ENCODE results near the gene IL15RA. TPM values are rescaled to one million over a fixed set of nuclear protein-coding genes. Genes with fewer than 3 reads are reported as not detected.

Gene IL15RA
- total RNA-seq, 1 experiment from 2014 or later = 15.3 TPM

GRCh38 chr10:5983774-5984173 lies 6.4 kb upstream of the IL15RA start:
- DNase-seq = no peak
- Histone ChIP-seq H3K36me3 (no peaks in the 10 kb centered on the region), H3K9me3 (no peaks in the 10 kb centered on the region), H3K27me3 (no peaks in the 10 kb centered on the region), H3K4me3 (no peak overlapping the region)

GRCh38 chr10:5981529-5981928 lies 4.2 kb upstream of the IL15RA start:
- H3K9me3 ChIP-seq = no peaks in the 10 kb centered on the region
- H3K4me3 ChIP-seq = no peak overlapping the region
- no peaks in the 10 kb centered on the region for H3K27me3 ChIP-seq
- DNase-seq = no peak
- H3K36me3 ChIP-seq = no peaks in the 10 kb centered on the region

- Histone ChIP-seq H3K4me3 (peak overlapping the region; percentile 96), H3K27me3 (no peaks in the 10 kb centered on the region), H3K36me3 (no peaks in the 10 kb centered on the region), H3K9me3 (no peaks in the 10 kb centered on the region)
- DNase-seq = no peak
Observed at GRCh38 chr10:5978230-5978489, 817 bp upstream of the IL15RA start.

GRCh38 chr10:5976512-5977470 lies 552 bp downstream of the IL15RA start:
- Histone ChIP-seq H3K9me3 (no peaks in the 10 kb centered on the region), H3K4me3 (peak overlapping the region; percentile 96), H3K27me3 (no peaks in the 10 kb centered on the region), H3K36me3 (no peaks in the 10 kb centered on the region)
- DNase-seq = peak; percentile 56

- no peaks in the 10 kb centered on the region for H3K36me3 ChIP-seq
- H3K27me3 ChIP-seq = no peaks in the 10 kb centered on the region
- H3K4me3 ChIP-seq = peak overlapping the region; percentile 96
- DNase-seq = peak; percentile 19
- H3K9me3 ChIP-seq = no peaks in the 10 kb centered on the region
Observed at GRCh38 chr10:5975641-5976473, 1.5 kb downstream of the IL15RA start.

DNA sequence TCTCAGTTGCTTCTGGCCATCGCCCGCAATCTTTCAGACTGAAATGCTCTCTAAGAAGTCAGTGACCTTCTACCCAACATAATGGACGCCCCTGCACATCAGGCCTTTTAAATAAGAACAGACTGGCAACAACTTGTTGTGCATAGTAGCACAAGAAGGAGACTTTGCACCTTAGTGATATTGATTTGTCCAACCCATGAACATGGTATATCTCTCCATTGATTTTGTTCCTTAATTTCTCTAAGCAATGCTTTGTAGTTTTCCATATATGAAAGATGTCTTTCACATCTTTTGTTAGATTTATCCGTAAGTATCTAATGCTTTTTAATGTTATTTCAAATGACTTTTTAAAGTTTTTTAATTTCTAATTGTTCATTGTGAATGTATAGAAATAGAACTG lies 4.3 kb downstream of the IL15RA start:
- Histone ChIP-seq H3K27me3 (no peaks in the 10 kb centered on the region), H3K4me3 (no peak overlapping the region), H3K9me3 (no peaks in the 10 kb centered on the region), H3K36me3 (no peaks in the 10 kb centered on the region)
- DNase-seq = no peak

DNA sequence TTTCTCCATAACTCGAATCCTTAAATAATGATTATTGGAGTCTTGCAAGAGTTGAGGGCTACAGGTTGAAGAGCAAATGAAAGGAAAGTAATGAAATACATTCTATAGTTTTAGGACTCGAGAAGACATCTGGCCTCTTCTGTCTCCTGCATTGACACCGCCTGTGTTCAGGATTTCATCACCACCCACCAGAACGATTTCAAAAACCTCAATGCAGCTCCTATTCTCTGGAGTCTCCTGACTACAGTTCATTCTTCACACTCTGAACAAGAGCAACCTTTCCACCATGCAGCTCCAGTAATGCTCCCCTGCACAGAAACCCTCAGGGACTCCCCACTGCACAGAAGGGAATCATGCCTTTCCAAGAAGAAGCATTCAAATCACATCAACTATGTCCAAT lies 5.5 kb downstream of the IL15RA start:
- Histone ChIP-seq H3K27me3 (no peaks in the 10 kb centered on the region), H3K9me3 (no peaks in the 10 kb centered on the region), H3K36me3 (no peaks in the 10 kb centered on the region), H3K4me3 (no peak overlapping the region)
- DNase-seq = no peak

DNA sequence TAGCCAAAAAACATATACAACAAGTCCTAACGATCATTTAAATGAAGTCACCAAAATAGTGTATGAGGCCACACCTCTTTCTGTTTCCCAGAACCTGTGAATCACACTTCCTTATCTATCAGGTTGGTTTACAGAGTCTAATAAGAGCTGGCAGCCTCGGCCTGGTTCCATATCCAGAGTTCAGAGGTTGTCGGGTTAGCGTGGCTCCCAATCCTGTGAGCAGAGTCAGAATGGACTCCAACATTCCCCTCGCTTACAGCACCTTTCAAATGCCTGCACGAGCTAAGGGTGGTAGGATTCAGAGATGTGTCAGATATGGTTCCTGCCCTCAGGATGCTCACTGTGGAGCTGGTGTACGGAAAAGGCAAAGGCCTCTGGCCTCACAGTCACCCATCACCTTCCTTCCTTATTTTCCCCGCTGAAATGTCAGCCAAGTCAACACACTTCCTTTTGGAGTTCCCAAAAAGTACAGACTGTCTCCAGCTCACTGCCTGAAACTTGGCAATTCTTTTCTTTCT lies 6.0 kb downstream of the IL15RA start:
- Histone ChIP-seq H3K4me3 (no peak overlapping the region), H3K27me3 (no peaks in the 10 kb centered on the region), H3K9me3 (no peaks in the 10 kb centered on the region), H3K36me3 (no peaks in the 10 kb centered on the region)
- peak; percentile 48 for DNase-seq

DNA sequence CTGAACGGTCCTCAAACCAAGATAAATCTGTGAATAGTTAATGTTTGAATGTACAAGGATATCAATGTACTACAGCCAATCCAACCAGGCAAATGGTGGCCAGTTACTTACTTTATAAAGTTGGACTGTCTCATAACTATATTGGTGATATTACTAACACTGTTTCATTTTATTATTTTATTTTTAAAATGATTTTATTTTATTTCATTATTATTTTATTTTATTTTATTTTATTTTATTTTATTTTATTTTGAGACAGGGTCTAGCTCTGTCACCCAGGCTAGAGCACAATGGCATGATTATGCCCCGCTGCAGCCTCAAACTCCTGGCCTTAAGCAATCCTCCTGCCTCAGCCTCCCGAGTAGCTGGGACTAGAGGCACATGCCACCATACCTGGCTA lies 6.8 kb downstream of the IL15RA start:
- Histone ChIP-seq H3K27me3 (no peaks in the 10 kb centered on the region), H3K36me3 (no peaks in the 10 kb centered on the region), H3K4me3 (no peak overlapping the region), H3K9me3 (no peaks in the 10 kb centered on the region)
- no peak for DNase-seq

DNA sequence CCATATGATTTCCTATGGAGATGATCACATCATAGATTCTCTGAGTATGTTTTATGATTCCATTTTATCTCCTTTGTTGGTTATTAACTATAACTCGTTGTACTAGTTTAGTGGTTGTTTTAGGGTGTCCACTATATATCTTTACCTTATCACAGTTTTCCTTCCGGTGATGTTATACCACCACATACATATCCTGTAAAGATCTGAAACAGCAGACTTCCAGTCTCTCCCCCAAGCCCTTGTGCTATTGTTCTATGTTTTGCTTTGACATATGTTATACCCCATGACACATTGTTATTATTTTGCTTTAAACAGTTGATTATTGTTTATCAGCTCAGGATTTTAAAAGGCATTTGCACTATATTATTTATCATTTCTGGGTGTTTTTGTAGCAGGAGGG lies 7.3 kb downstream of the IL15RA start:
- DNase-seq = no peak
- Histone ChIP-seq H3K9me3 (no peaks in the 10 kb centered on the region), H3K4me3 (no peak overlapping the region), H3K27me3 (no peaks in the 10 kb centered on the region), H3K36me3 (no peaks in the 10 kb centered on the region)

GRCh38 chr10:5968681-5969453 lies 8.5 kb downstream of the IL15RA start:
- no peaks in the 10 kb centered on the region for H3K9me3 ChIP-seq
- DNase-seq = no peak

DNA sequence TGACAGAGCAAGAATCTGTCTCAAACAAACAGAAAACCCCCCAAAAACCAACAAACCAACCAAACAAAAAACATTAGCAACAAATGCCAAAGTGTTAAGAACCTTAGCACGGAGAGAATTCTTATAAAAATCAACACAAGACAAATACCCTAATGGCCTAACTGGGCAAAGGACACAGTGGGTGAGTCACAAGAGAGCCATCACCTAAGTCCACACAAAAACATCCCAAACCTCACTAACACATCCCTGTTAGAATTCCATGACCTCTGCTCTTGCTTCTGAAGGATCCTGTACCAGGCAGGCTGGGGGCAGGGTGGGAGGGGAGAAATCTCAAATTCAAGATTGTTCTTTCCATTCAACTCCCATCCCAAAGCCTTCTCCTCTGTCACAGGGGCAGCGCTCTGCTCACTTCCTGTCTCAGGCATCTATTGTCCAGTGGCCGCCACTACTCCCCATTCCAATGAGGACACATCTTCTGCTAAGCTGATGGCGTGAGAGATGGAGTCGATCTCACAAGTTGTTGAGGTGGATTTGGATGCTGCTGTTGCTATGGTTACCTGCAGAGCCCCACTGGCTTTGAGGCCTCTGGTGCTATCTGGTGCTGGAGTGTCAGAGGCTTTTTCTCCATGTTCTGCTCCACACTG lies 9.2 kb downstream of the IL15RA start:
- no peak for DNase-seq
- H3K27me3 ChIP-seq = no peaks in the 10 kb centered on the region
- no peaks in the 10 kb centered on the region for H3K36me3 ChIP-seq
- H3K9me3 ChIP-seq = no peaks in the 10 kb centered on the region
- H3K4me3 ChIP-seq = no peak overlapping the region

More at GRCh38 chr10:5968681-5969453, 8.5 kb downstream of the IL15RA start:
- no peaks in the 10 kb centered on the region for H3K36me3 ChIP-seq
- H3K4me3 ChIP-seq = no peak overlapping the region
- no peaks in the 10 kb centered on the region for H3K27me3 ChIP-seq

DNA sequence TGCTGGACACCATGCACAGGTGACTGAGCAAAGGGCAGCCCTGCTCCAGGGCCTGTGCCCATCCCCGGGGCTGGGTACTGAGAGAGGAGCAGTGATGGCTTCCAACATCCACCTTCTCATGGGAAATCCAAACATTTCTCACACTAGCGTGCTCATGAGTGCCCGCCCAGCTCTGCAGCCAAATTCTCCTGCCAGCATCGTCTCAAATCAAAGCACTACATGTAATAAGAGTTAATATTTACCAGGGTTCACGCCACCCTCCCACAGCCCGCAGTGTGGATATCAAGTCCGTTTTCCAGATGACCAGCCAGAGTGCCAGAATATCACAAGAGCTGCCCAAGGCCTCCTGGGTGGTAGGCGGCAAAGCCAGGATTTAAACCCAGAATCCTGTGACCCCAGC lies 12.1 kb downstream of the IL15RA start:
- H3K4me3 ChIP-seq = no peak overlapping the region
- no peak for DNase-seq
- no peaks in the 10 kb centered on the region for H3K9me3 ChIP-seq
- no peaks in the 10 kb centered on the region for H3K36me3 ChIP-seq
- no peaks in the 10 kb centered on the region for H3K27me3 ChIP-seq

DNA sequence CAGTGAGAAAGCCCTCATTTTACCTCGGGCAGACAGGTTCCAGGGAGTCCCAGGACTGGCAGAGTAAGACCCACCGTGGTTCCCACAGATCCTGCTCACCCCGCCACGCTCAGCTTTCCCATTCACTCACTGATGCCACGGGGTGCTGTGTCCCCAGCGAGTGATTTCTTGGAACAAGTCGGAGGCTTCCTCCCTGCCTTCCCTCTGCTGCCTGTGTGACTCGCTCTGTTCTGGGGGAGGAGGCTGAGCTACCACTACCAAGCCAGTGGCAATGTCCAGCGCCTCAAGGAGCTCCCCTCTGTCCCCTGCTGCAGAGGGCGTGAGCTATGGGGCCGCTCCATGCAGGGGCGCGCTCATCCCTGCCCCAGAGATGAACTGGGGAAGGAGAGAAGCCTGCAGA lies 12.6 kb downstream of the IL15RA start:
- no peaks in the 10 kb centered on the region; the same call in 1 of the 2 replicates for H3K36me3 ChIP-seq
- no peak overlapping the region for H3K4me3 ChIP-seq
- no peak for DNase-seq
- H3K27me3 ChIP-seq = no peaks in the 10 kb centered on the region
- H3K9me3 ChIP-seq = no peaks in the 10 kb centered on the region

- H3K9me3 ChIP-seq = no peaks in the 10 kb centered on the region
- H3K27me3 ChIP-seq = no peaks in the 10 kb centered on the region
- H3K4me3 ChIP-seq = no peak overlapping the region
- no peak for DNase-seq
- peaks cover 4% of the 10 kb centered on the region; the same call in 1 of the 2 replicates for H3K36me3 ChIP-seq
Observed at GRCh38 chr10:5963591-5963990, 13.8 kb downstream of the IL15RA start.

DNA sequence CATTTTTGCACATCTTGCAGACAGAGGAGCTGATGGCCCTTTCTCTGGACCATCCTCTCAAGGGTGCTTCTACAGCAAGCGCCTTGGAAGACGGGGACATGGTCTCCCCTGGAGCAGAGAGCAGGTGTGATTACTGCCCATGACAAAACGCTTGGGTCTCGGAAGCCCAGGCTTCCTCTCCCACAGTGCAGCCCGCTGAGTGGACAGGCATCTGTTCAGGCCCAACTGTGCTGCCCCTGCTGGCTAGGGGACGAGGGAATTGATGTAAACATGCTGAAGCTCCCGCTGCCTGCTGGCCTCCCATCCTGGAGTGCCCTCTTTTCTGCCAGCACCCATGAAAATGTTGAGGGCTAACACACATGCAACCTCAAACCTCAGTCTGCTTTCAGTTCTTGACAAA lies 14.3 kb downstream of the IL15RA start:
- Histone ChIP-seq H3K9me3 (no peaks in the 10 kb centered on the region), H3K36me3 (peaks cover 4% of the 10 kb centered on the region; the same call in 1 of the 2 replicates), H3K27me3 (no peaks in the 10 kb centered on the region), H3K4me3 (no peak overlapping the region)
- no peak for DNase-seq

Data from MG63 (cell line).